ENCODE data around the gene DERL3.

Gene DERL3

DNA sequence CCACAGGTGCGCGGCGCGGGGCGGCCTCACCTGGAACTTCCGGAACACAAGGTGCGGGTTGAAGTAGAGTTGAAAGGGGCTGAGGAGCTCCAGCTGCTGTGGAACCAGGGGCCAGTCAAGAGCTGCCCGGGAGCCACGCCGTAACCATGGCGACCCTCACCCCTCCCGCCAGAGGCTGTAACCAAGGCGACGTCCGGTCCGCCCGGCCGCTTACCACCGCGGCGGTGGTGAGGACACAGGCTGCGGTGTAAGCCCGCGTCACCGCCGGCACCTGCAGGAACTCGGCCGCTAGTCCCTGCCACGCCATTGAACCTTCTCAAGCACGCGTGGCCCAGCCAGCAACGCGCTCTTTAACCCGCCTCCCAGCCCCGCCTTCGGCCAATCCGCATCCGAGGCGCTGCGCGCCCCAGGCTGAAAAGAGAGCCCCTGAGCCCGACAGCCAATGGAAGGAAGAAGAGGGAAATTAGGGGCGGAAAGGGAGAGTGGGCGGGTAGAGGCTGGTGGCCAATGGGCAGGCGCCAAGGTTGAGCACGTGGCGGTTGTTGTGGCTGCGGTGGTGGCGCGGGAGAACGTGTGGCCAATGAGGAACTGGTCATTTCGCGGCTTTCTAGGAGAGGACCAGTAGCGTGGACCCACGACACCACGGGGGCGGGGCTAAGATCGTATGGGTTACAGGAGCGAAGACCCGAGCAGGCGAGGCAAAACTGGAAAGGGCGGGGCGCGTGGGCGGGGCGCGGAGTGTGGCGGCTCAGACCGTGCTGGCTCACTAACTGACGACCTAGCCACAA lies at the start of gene DERL3 (continued):
- TF ChIP-seq ZNF311 (tag by site-specific recombination; IDR thresholded peaks at IDR 0.05; ENCODE audit: borderline replicate concordance), result no peak
- TF ChIP-seq ZNF202 (tag by site-specific recombination; IDR thresholded peaks at IDR 0.05; ENCODE audit: borderline replicate concordance), result no peak
- no peak for TF ChIP-seq ZSCAN30 (tag by site-specific recombination; IDR thresholded peaks at IDR 0.05)
- TF ChIP-seq, protein P1, sequence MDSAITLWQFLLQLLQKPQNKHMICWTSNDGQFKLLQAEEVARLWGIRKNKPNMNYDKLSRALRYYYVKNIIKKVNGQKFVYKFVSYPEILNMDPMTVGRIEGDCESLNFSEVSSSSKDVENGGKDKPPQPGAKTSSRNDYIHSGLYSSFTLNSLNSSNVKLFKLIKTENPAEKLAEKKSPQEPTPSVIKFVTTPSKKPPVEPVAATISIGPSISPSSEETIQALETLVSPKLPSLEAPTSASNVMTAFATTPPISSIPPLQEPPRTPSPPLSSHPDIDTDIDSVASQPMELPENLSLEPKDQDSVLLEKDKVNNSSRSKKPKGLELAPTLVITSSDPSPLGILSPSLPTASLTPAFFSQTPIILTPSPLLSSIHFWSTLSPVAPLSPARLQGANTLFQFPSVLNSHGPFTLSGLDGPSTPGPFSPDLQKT (IDR thresholded peaks at IDR 0.05; ENCODE audit: borderline replicate concordance, low read depth, low read length), result no peak
- TF ChIP-seq ZNF23 (tag by site-specific recombination; IDR thresholded peaks at IDR 0.05; ENCODE audit: borderline replicate concordance), result no peak
- TF ChIP-seq ZNF221 (tag by site-specific recombination; IDR thresholded peaks at IDR 0.05; ENCODE audit: borderline replicate concordance), result no peak
- no peak for TF ChIP-seq IKZF3 (tag by site-specific recombination; IDR thresholded peaks at IDR 0.05)
- no peak for TF ChIP-seq GFI1B (tag by site-specific recombination; IDR thresholded peaks at IDR 0.05)
- TF ChIP-seq ZSCAN16 (tag by site-specific recombination; IDR thresholded peaks at IDR 0.05), result no peak
- TF ChIP-seq ZNF501 (tag by site-specific recombination; IDR thresholded peaks at IDR 0.05), result no peak
- no peak for TF ChIP-seq ZNF600 (tag by site-specific recombination; IDR thresholded peaks at IDR 0.05)
- no peak for TF ChIP-seq ZBTB8A (tag by site-specific recombination; IDR thresholded peaks at IDR 0.05)
- TF ChIP-seq, protein P2, sequence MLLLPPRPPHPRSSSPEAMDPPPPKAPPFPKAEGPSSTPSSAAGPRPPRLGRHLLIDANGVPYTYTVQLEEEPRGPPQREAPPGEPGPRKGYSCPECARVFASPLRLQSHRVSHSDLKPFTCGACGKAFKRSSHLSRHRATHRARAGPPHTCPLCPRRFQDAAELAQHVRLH (tag by site-specific recombination; IDR thresholded peaks at IDR 0.05), result peak; percentile 71
- no peak for TF ChIP-seq OVOL3 (tag by site-specific recombination; IDR thresholded peaks at IDR 0.05)
- no peak for TF ChIP-seq SCRT2 (tag by site-specific recombination; IDR thresholded peaks at IDR 0.05)
- TF ChIP-seq ZFP41 (tag by site-specific recombination; IDR thresholded peaks at IDR 0.05; ENCODE audit: borderline replicate concordance), result no peak
- TF ChIP-seq, protein P3, sequence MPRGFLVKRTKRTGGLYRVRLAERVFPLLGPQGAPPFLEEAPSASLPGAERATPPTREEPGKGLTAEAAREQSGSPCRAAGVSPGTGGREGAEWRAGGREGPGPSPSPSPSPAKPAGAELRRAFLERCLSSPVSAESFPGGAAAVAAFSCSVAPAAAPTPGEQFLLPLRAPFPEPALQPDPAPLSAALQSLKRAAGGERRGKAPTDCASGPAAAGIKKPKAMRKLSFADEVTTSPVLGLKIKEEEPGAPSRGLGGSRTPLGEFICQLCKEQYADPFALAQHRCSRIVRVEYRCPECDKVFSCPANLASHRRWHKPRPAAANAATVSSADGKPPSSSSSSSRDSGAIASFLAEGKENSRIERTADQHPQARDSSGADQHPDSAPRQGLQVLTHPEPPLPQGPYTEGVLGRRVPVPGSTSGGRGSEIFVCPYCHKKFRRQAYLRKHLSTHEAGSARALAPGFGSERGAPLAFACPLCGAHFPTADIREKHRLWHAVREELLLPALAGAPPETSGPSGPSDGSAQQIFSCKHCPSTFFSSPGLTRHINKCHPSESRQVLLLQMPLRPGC (tag by site-specific recombination; IDR thresholded peaks at IDR 0.05), result no peak
- TF ChIP-seq ZNF214 (tag by site-specific recombination; IDR thresholded peaks at IDR 0.05; ENCODE audit: borderline replicate concordance), result no peak
- TF ChIP-seq ZXDB (tag by site-specific recombination; IDR thresholded peaks at IDR 0.05), result peak; percentile 88
- TF ChIP-seq, protein P4, sequence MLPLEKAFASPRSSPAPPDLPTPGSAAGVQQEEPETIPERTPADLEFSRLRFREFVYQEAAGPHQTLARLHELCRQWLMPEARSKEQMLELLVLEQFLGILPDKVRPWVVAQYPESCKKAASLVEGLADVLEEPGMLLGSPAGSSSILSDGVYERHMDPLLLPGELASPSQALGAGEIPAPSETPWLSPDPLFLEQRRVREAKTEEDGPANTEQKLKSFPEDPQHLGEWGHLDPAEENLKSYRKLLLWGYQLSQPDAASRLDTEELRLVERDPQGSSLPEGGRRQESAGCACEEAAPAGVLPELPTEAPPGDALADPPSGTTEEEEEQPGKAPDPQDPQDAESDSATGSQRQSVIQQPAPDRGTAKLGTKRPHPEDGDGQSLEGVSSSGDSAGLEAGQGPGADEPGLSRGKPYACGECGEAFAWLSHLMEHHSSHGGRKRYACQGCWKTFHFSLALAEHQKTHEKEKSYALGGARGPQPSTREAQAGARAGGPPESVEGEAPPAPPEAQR (tag by site-specific recombination; IDR thresholded peaks at IDR 0.05), result no peak
- peak; percentile 88; the same call in 1 of the 2 replicates for TF ChIP-seq MYNN (tag by site-specific recombination; IDR thresholded peaks at IDR 0.05; ENCODE audit: borderline replicate concordance)
- TF ChIP-seq, protein P5, sequence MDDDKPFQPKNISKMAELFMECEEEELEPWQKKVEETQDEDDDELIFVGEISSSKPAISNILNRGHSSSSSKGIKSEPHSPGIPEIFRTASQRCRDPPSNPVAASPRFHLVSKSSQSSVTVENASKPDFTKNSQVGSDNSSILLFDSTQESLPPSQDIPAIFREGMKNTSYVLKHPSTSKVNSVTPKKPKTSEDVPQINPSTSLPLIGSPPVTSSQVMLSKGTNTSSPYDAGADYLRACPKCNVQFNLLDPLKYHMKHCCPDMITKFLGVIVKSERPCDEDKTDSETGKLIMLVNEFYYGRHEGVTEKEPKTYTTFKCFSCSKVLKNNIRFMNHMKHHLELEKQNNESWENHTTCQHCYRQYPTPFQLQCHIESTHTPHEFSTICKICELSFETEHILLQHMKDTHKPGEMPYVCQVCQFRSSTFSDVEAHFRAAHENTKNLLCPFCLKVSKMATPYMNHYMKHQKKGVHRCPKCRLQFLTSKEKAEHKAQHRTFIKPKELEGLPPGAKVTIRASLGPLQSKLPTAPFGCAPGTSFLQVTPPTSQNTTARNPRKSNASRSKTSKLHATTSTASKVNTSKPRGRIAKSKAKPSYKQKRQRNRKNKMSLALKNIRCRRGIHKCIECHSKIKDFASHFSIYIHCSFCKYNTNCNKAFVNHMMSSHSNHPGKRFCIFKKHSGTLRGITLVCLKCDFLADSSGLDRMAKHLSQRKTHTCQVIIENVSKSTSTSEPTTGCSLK (tag by site-specific recombination; IDR thresholded peaks at IDR 0.05), result no peak
- no peak for TF ChIP-seq ZNF274 (IDR thresholded peaks at IDR 0.05; ENCODE audit: low read length)
- no peak for TF ChIP-seq ZNF274 (tag by site-specific recombination; IDR thresholded peaks at IDR 0.05; ENCODE audit: borderline replicate concordance)
- TF ChIP-seq ZNF132 (tag by site-specific recombination; IDR thresholded peaks at IDR 0.05; ENCODE audit: borderline replicate concordance), result no peak
- TF ChIP-seq YY1 (tag by site-specific recombination; IDR thresholded peaks at IDR 0.05), result peak; percentile 28; the same call in 1 of the 2 replicates
- TF ChIP-seq ZNF324 (tag by site-specific recombination; IDR thresholded peaks at IDR 0.05), result no peak
- TF ChIP-seq, protein P6, sequence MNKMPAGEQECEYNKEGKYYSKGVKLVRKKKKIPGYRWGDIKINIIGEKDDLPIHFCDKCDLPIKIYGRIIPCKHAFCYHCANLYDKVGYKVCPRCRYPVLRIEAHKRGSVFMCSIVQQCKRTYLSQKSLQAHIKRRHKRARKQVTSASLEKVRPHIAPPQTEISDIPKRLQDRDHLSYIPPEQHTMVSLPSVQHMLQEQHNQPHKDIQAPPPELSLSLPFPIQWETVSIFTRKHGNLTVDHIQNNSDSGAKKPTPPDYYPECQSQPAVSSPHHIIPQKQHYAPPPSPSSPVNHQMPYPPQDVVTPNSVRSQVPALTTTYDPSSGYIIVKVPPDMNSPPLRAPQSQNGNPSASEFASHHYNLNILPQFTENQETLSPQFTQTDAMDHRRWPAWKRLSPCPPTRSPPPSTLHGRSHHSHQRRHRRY (tag by site-specific recombination; IDR thresholded peaks at IDR 0.05), result no peak
- TF ChIP-seq ZNF548 (tag by site-specific recombination; IDR thresholded peaks at IDR 0.05), result no peak
- TF ChIP-seq ZNF133 (tag by site-specific recombination; IDR thresholded peaks at IDR 0.05), result no peak
- TF ChIP-seq MZF1 (tag by site-specific recombination; IDR thresholded peaks at IDR 0.05; ENCODE audit: borderline replicate concordance), result no peak
- peak; percentile 53; the same call in 1 of the 2 replicates for TF ChIP-seq ZBTB48 (tag by site-specific recombination; IDR thresholded peaks at IDR 0.05)
- no peak for TF ChIP-seq HOXA7 (CRISPR knock-in tag; IDR thresholded peaks at IDR 0.05; ENCODE audit: borderline replicate concordance)
- no peak for TF ChIP-seq ZNF658 (tag by site-specific recombination; IDR thresholded peaks at IDR 0.05)

Measured in HEK293 (cell line).